NK-92 (cell line): ENCODE results near the gene NUDT12.

ENCODE experiments used
- DNase-seq: peaks from one replicate; lab custom pipeline; 2025; ENCODE audit not compliant: unreplicated experiment; lab: John Stamatoyannopoulos, UW

The NUDT12 gene

DNA sequence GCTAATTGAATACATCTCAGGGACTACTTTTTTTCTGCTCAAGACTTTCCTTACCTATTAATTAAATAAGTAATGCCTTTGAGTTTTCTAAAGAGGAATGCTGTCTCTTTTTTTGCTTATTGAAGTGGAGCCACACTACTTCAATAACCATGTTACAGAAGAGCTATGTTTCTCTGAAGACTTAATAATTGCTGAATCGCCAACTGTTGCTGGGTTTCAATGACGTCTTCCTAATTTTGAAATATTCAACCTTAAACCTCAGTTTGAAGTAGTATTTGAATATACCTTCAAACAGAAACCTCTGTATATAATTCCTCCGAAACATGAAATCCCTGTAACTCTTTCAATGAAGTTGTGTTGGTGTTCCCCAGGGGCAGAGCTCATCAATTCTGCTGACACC is 21.0 kb downstream of the NUDT12 start:
- DNase-seq = no peak

GRCh38 chr5:103541114-103541513 is 21.5 kb downstream of the NUDT12 start:
- DNase-seq = no peak

DNA sequence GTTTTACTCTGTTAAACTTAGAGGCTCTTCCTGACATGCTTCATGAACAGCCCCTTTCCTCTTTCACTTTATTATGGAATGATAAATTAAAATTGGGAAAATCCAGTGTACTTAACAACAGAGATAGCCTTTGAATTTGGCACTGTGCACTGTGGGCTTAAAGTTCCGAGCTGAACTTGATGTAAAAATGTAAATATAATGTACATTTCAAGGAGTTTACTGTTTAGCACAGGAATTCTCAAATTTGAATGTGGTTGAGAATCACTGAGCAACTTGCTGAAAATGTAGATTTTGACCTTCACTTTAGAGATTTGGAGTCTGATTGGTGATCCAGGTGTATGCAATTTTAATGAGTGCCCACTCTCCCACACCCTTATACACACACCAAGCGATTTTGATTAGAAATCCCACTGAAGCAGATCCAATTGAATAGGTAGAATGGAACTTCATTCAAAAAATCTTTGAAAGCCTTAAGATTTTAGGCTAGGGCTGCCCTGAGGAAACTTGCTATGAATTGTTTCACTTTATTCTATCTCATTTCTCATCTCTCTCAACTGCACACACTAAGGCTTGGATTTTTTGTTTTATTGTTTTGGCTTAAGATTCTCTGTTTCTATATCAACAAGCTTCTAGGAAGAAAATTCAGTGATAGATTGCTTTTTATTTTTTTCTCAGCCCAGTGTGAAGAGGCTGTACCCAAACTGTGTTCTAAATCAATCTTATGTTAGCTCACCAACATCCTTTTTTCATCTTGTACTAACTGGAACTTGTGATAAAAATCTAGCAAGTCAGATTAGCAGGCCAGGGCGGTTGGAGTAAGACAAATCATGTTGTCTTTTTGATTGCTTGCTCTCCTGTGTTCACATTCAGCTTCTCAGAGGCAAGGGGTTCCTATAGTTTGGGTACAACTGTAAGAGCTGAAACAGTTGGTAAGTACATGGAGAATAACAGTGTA is 22.9 kb downstream of the NUDT12 start:
- DNase-seq = no peak

- no peak for DNase-seq
Observed at GRCh38 chr5:103532086-103532734, 30.4 kb downstream of the NUDT12 start.

DNA sequence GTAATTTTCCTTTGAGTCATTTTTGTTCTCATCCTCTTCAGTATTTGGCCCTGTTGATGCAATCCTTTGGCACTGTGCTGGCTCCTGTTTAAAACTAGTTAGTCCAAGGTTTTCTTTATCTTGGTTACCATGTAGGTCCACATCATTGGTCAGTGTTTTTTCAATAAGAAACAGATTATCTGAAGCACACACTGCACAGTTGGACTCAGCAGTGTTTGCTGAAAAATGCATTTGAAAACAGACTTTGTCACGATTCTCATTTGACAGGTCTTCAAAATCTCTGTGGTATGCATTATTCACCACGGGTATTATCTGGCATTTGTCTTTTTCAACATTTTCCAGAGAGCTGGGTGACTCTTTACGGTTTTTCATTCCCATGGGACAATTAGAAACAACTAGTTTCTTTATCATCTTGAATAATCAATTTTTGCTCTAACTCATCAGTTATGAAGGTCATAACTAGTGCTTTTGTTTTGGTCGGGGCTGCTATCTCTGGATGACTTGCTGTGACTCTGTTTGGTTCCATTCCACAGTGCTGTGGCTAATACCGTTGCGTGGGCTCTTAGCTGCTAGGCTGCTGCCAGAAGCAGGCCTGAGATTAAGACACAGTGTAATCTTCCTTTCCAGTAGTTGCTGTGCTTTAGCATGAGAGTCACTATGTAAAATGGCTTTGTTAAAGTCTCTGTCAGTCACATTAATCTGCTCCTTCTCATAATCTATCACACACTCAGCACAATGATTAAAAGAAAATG is 36.2 kb downstream of the NUDT12 start:
- no peak for DNase-seq

DNA sequence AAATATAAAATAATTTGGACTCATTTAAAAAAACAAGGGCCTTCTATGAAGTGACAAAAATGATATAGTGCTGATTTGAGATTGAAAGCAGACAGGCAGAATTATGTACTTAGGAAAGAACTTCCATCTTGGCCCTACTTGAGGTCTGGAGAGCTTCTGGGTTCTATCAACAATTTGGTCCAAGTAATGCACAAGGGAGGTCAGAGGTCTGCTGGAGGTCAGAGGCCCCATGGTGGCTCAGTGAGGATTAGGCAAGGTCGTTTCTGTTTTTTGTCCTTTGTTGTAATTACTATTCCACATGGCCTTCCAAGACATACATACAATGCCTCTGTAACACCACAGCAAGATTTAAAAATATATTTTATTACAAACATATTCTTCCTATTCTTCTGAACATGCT is 37.2 kb downstream of the NUDT12 start:
- DNase-seq = no peak

GRCh38 chr5:103523319-103523718 is 39.3 kb downstream of the NUDT12 start:
- DNase-seq = no peak

- no peak for DNase-seq
Observed at GRCh38 chr5:103522586-103522985, 40.0 kb downstream of the NUDT12 start.

DNA sequence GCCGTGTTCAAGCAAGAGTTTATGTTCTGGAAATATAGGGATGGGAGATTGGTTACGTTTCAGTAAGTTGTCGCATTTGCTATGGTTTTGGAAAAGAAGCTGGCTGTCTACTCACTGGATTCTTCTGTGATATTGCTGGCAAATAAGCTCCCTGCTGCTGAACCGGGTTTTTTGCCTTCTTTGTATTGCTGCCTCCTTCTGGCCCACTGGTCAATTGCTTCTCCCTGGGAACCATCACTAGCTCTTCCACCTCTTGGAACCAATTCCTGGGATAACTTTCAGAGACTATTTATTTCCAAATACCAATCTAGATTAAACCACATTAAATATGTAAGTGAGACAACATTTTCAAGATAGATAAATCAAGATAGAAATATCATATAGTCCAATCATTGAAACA is 43.0 kb downstream of the NUDT12 start:
- no peak for DNase-seq

GRCh38 chr5:103514371-103514770 is 48.2 kb downstream of the NUDT12 start:
- no peak for DNase-seq

DNA sequence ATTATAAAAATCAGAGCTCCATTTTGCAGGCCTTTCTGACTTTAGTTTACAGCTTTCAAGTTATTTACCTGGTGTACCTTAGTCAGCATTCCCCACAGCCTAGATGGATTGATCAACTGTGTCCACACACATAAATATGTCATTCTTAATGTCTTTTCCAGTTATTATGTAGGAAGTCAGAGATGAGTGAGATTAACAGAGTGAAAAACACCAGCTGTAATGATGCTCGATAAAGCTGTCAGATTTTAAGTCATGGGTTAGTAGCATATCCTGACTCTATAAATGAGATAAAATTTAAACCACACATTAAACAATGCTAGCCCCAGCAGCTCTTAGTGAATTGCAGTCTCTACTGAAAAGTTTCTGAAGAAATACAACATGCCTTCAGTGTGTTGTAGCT is 48.9 kb downstream of the NUDT12 start:
- DNase-seq = no peak

GRCh38 chr5:103512500-103512899 is 50.1 kb downstream of the NUDT12 start:
- no peak for DNase-seq

- DNase-seq = no peak
Observed at GRCh38 chr5:103511554-103511885, 51.1 kb downstream of the NUDT12 start.

DNA sequence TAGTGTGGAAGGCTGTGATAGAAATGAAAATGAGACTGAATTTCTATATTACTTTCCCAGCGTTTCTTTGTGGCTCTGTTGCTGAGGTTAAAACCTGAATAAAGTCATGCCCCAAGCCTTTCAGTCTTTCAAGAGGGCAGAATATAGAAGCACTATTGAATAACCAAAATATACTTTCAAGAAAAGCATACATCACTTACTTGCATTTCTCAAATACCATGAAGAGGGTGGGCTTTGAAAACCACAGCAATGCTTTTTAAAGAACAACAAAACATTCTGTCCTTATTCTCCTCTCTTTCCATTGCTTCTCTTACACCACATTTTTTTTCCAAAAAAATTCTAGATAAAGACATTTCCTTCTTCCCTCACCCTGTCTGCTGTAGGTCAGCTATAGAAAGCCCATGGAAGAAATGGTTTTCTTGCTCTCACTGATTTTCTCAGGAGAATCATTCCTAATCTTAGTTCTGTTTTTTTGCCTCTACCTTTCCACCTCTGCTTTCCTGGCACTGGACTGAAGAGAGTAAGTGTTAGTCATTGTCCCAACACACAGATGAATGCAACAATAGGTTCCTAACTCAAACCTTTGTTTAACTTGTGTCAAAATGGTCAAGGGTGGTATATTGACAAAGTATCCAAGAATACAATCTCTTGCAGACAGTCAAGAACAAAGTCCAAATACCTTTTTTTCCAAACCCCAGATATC is 51.6 kb downstream of the NUDT12 start:
- no peak for DNase-seq

DNA sequence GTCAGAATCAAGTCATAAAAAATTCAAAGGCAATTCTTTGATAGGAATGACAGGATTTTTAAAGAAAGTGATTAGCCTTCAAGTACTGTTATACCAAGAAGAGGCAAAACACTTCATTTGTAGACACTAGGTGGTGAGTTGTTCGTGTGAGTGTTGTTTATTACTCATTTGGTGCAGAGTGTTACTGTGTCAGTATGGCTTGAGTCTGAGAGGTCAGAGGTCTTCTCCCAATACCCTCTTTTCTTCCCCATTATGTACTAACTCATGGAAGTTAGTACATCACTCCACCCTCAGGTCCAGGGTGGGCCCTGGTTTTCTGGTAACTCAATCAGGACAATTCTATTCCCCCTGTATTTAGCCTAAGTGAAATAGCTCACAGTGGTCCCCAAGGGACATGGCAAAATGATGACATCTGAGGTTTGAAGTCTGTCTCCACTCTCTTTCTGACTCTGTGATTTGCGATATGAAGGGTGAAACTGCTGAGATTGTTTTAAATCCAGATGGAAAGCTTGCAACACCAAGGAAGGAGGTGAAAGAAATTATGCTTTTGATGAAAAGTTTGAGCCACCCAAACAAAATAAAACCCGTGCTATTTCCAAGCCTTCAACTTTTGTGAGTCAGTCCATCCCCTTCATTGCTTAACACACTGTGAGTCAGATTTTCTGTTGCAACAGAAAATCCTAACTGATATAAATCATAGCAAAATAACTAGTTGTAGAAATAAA is 56.8 kb downstream of the NUDT12 start:
- no peak for DNase-seq

GRCh38 chr5:103503066-103503465 is 59.5 kb downstream of the NUDT12 start:
- DNase-seq = no peak

DNA sequence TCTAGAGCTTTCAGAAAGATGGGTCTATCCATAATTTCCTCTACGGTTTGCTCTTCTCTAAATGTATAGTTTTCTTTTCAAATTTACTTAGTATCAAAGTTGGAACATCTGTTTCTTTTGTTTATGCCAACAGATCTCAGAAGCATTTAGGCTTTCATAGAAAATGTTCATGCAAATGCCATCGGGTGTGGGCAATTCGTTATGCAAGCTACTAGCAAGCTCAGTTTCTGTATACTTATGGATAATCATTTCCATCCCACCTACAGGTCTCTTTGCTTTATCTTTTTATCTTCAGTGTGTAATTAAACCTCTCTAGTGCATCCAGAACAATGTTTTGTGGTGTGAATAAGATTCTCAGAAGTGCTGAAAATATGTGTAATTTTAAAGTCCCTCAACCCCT is 59.9 kb downstream of the NUDT12 start:
- DNase-seq = no peak
